HG03432 (cell line): ENCODE data around the gene PBXIP1.
"Not testable (repeated sequence)": the region's sequence is repeated elsewhere in the genome, so short reads cannot be mapped to it uniquely, and the experiment has no call there.

Experiments
- ATAC-seq: cut with Tn5 transposase; IDR thresholded peaks from one replicate; pipeline ENCODE4 v1.9.1; 2021; ENCODE audit warnings: mild to moderate bottlenecking, moderate library complexity; ENCODE audit not compliant: unreplicated experiment

Gene PBXIP1

GRCh38 chr1:154994591-154994990 lies 38.7 kb upstream of the PBXIP1 start:
- no peak for ATAC-seq

GRCh38 chr1:154994269-154994587 lies 38.3 kb upstream of the PBXIP1 start:
- ATAC-seq = no peak

GRCh38 chr1:154993572-154994268 lies 37.8 kb upstream of the PBXIP1 start, which contains the start of gene LENEP:
LENEP (plus strand) TSS chr1:154993586; CDS start chr1:154993608, 22 bp downstream.
- ATAC-seq = no peak

- no peak for ATAC-seq
Measured at GRCh38 chr1:154992721-154993571, 37.0 kb upstream of the PBXIP1 start.

GRCh38 chr1:154990276-154990675 lies 34.4 kb upstream of the PBXIP1 start:
- no peak for ATAC-seq

- no peak for ATAC-seq
Measured at GRCh38 chr1:154989195-154989860, 33.4 kb upstream of the PBXIP1 start.

GRCh38 chr1:154988058-154988954 lies 32.4 kb upstream of the PBXIP1 start:
- no peak for ATAC-seq

GRCh38 chr1:154987326-154987725 lies 31.4 kb upstream of the PBXIP1 start:
- ATAC-seq = no peak

GRCh38 chr1:154986736-154987135 lies 30.8 kb upstream of the PBXIP1 start:
- not testable (repeated sequence) for ATAC-seq

GRCh38 chr1:154983776-154984466 lies 28.0 kb upstream of the PBXIP1 start:
- ATAC-seq = no peak

GRCh38 chr1:154982897-154983648 lies 27.2 kb upstream of the PBXIP1 start, which contains the start of gene FLAD1:
FLAD1 (plus strand) TSS chr1:154983344; CDS start chr1:154983695, 351 bp downstream.
- peak; percentile 96 for ATAC-seq

- ATAC-seq = no peak
Measured at GRCh38 chr1:154982341-154982740, 26.4 kb upstream of the PBXIP1 start.

GRCh38 chr1:154978360-154978759 lies 22.5 kb upstream of the PBXIP1 start:
- ATAC-seq = no peak

GRCh38 chr1:154977762-154978161 lies 21.9 kb upstream of the PBXIP1 start:
- ATAC-seq = not testable (repeated sequence)

- no peak for ATAC-seq
Measured at GRCh38 chr1:154975409-154976059, 19.6 kb upstream of the PBXIP1 start.

GRCh38 chr1:154974808-154975408 lies 19.0 kb upstream of the PBXIP1 start:
- peak; percentile 47 for ATAC-seq

- ATAC-seq = peak; percentile 73
Measured at GRCh38 chr1:154974102-154974807, 18.4 kb upstream of the PBXIP1 start, which contains the start of gene CKS1B. CKS1B (plus strand) TSS chr1:154974681; CDS start chr1:154974746, 65 bp downstream.
